HepG2 (cell line): ENCODE data around the gene SLC39A8. TPM values are rescaled to one million over a fixed set of nuclear protein-coding genes. Genes with fewer than 3 reads are reported as not detected.

Experiments
- ATAC-seq: fragments of 200-7000 bp; cut with Tn5 transposase; 3 replicates; pipeline ENCODE4 v1.9.1; 2020; ENCODE audit warnings: mild to moderate bottlenecking, moderate library complexity
- BruUV-seq: library from RNA; stranded (reverse); fragments of 400-500 nt; replicated peaks from 2 replicates; lab custom pipeline; 2021; lab: Mats Ljungman, UMichigan
- CTCF ChIA-PET: fragments of 300-600 bp; formaldehyde crosslinking; extraction: SDS; loops from one replicate; lab custom pipeline; 2021; ENCODE audit warnings: low total read pairs, inconsistent platforms, low intra/inter-chr PET ratio; lab: Yijun Ruan, JAX
- POLR2A ChIA-PET: fragments of 350-600 bp; sonication (Branson Sonifier 250); formaldehyde crosslinking; loops from one replicate; lab custom pipeline; 2020; ENCODE audit warnings: antibody characterized with exemption, inconsistent platforms; lab: Yijun Ruan, JAX
- DNase-seq: peaks from one replicate; pipeline ENCODE4 v3.0.0-alpha.2; 2015; ENCODE audit warnings: low spot score
- FAIRE-seq: peaks from 3 replicates; lab custom pipeline; 2011; peaks lifted over from hg19 to GRCh38; lab: Jason Lieb, UNC
- H2AFZ ChIP-seq: one replicate; pipeline ENCODE4 v1.6.1; 2011; ENCODE audit warnings: low read length, inconsistent platforms
- H3K27ac ChIP-seq: fragments of 300-600 bp; 3 replicates; pipeline ENCODE4 v1.8.0; 2011; ENCODE audit warnings: mixed run types, mild to moderate bottlenecking, mixed read lengths, low read length, inconsistent platforms; ENCODE audit not compliant: insufficient read depth; ENCODE audit errors: extremely low read length
- H3K27me3 ChIP-seq, 2 experiments: fragments of 200-600 bp in 1 of 2; 2 replicates in 1 of 2; 3 replicates in 1 of 2; pipeline versions ENCODE4 v1.6.0 to v1.8.0; 2011; ENCODE audit warnings: low read length in 2 of 2, mild to moderate bottlenecking in 2 of 2, moderate library complexity in 2 of 2, inconsistent platforms in 1 of 2; ENCODE audit not compliant: insufficient read depth in 2 of 2, control insufficient read depth in 1 of 2
- H3K36me3 ChIP-seq, 2 experiments: fragments of 200-600 bp in 1 of 2; replicated peaks in 1 of 2; 2 replicates in 1 of 2; 3 replicates in 1 of 2; pipeline versions ENCODE4 v1.5.1 to v1.8.0; 2011; ENCODE audit warnings: low read length in 2 of 2, inconsistent platforms in 1 of 2; ENCODE audit not compliant: insufficient read depth in 2 of 2, control insufficient read depth in 1 of 2
- H3K4me1 ChIP-seq: 2 replicates; pipeline ENCODE4 v1.5.1; 2012; ENCODE audit warnings: low read length, inconsistent platforms; ENCODE audit not compliant: insufficient read depth
- H3K4me2 ChIP-seq: 2 replicates; pipeline ENCODE4 v1.6.0; 2011; ENCODE audit warnings: low read depth, low read length, inconsistent platforms
- H3K4me3 ChIP-seq, 3 experiments: fragments of 200-600 bp in 1 of 3; sonication (generic), shearing (Covaris generic) in 1 of 3; replicated peaks in 1 of 3; 2 replicates each; pipeline ENCODE4 v1.5.1; 2011 to 2016; ENCODE audit warnings: low read length in 3 of 3, inconsistent platforms in 2 of 3, low read depth in 2 of 3, mild to moderate bottlenecking in 2 of 3, control low read depth in 1 of 3, mixed read lengths in 1 of 3; ENCODE audit not compliant: insufficient read depth in 1 of 3
- H3K79me2 ChIP-seq: one replicate; pipeline ENCODE4 v1.6.1; 2011; ENCODE audit warnings: low read length, inconsistent platforms; ENCODE audit not compliant: insufficient read depth
- H3K9ac ChIP-seq: 2 replicates; pipeline ENCODE4 v1.6.0; 2011; ENCODE audit warnings: mild to moderate bottlenecking, low read depth, low read length, inconsistent platforms; ENCODE audit not compliant: insufficient read depth
- H3K9me3 ChIP-seq: 2 replicates; pipeline ENCODE4 v1.5.1; 2012; ENCODE audit warnings: mild to moderate bottlenecking, low read length
- H4K20me1 ChIP-seq: 2 replicates; pipeline ENCODE4 v1.6.0; 2011; ENCODE audit warnings: inconsistent platforms, mild to moderate bottlenecking, low read length, moderate library complexity; ENCODE audit not compliant: insufficient read depth
- ATF7 ChIP-seq, 2 experiments: fragments of 450-650 bp in 1 of 2; sonication (generic) in 1 of 2; formaldehyde crosslinking in 1 of 2; IDR thresholded peaks; 2 replicates each; pipeline versions ENCODE4 v1.4.0 to v1.6.1; 2016 to 2020; ENCODE audit warnings: antibody characterized with exemption in 1 of 2, mild to moderate bottlenecking in 1 of 2, missing genetic modification reagents in 1 of 2
- HNRNPK ChIP-seq: fragments of 200-400 bp; formaldehyde crosslinking; IDR thresholded peaks from 2 replicates; pipeline ENCODE4 v1.6.1; 2018; ENCODE audit warnings: low read length, low read depth, moderate library complexity, mild to moderate bottlenecking; ENCODE audit not compliant: poor library complexity, severe bottlenecking
- JDP2 ChIP-seq: sonication (generic); formaldehyde crosslinking; IDR thresholded peaks from 2 replicates; pipeline ENCODE4 v1.8.1; 2022; ENCODE audit warnings: missing genetic modification reagents, borderline replicate concordance
- RORA ChIP-seq: sonication (generic); formaldehyde crosslinking; IDR thresholded peaks from 2 replicates; pipeline ENCODE4 v1.5.0; 2020; ENCODE audit warnings: mild to moderate bottlenecking, missing genetic modification reagents, moderate library complexity
- ZNF224 ChIP-seq: sonication (generic); formaldehyde crosslinking; IDR thresholded peaks from 2 replicates; pipeline ENCODE4 v1.5.0; 2020; ENCODE audit warnings: mild to moderate bottlenecking, missing genetic modification reagents
- ZNF639 ChIP-seq: conservative IDR thresholded peaks from 2 replicates; pipeline ENCODE4 v1.6.1; 2018; ENCODE audit warnings: missing genetic modification reagents
- WGBS: methylation state at CpG from one replicate; pipeline ENCODE4 v1.1.6; 2017; ENCODE audit warnings: low lambda C conversion rate; 5-methylcytosine and 5-hydroxymethylcytosine counted together
- in situ Hi-C: cut with HindIII; loops from 2 replicates; pipeline ENCODE4 v1.10.0; 2017; ENCODE audit warnings: low pct_unique_long_range_greater_than_20kb; ENCODE audit not compliant: extremely low pct_ligation_motif_present
- intact Hi-C: fragments of 100-400 bp; cut with micrococcal nuclease; formaldehyde crosslinking; loops from one replicate; pipeline ENCODE4 v1.10.0; 2022; ENCODE audit not compliant: unreplicated experiment
- polyA plus RNA-seq, 8 experiments: library from polyadenylated mRNA; depleted of rRNA in 3 of 8; stranded (reverse) in 7 of 8; unstranded in 1 of 8; fragments of >200 nt; fragmentation: Illumina TruSeq in 4 of 8; extraction: Trizol in 4 of 8; gene quantifications; 2 replicates each; pipeline versions ENCODE4 v1.2.1 to v1.2.3, GENCODE V29; 2011 to 2016; ENCODE audit warnings: low read depth in 4 of 8, missing spikeins in 1 of 8, mixed read lengths in 1 of 8; ENCODE audit not compliant: insufficient read depth in 1 of 8
- total RNA-seq, 5 experiments: library from RNA; depleted of rRNA; stranded (reverse); fragments of >200 nt; fragmentation: Illumina TruSeq; extraction: Trizol; gene quantifications; 2 replicates each; pipeline ENCODE4 v1.2.3, GENCODE V29; 2016; ENCODE audit warnings: low read depth in 1 of 5
- TF ChIP-seq, protein P1 (sequence below): sonication (generic); formaldehyde crosslinking; IDR thresholded peaks from 2 replicates; pipeline ENCODE4 v1.8.1; 2023; ENCODE audit warnings: mild to moderate bottlenecking, moderate library complexity, missing genetic modification reagents

The SLC39A8 gene
- total and polyA plus RNA-seq, 2 of the 13 experiments (the other 11 are each of a cell fraction or from before 2014, with no cell fraction given) = 0.22 to 0.38 TPM

- no peak for TF ChIP-seq ZNF224 (CRISPR knock-in tag)
- no peak for TF ChIP-seq ZNF639 (CRISPR knock-in tag)
- TF ChIP-seq RORA = no peak
- TF ChIP-seq, protein P1, sequence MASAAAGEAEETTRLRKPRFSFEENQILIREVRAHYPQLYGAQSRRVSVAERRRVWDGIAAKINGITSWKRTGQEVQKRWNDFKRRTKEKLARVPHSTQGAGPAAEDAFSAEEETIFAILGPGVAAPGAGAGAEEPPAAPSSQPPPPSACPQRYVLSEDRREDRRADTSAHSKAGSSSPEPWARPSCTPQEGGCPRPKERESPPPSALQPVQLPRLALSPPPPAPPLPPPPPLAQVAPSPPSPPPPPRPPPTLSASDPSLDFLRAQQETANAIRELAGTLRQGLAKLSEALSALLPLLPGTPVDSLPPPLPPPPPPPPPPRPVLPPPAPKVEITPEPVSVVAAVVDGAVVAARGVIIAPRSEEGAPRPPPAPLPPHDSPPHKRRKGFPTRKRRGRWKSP (CRISPR knock-in tag) = no peak
- TF ChIP-seq JDP2 (CRISPR knock-in tag) = no peak
Observed at GRCh38 chr4:102362922-102363432, 17.7 kb upstream of the SLC39A8 start (continued).

DNA sequence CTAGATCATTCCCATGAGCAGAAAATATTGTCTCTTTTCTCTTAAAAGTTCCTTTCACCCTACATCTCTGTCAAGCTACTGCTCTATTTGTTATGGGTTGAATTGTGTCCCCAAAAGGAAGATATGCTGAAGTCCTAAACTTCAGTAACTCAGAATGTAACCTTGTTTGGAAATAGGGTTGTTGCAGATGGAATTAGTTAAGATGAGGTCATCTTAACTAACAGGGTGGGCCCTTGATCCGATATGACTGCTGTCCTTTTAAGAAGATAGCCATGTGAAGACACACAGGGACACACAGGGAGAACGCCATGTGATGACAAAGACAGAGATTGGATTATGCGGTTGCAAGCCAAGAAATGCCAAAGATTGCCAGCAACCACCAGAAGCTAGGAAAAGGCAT lies 12.8 kb upstream of the SLC39A8 start:
- Histone ChIP-seq H2AFZ (no peak overlapping the region), H3K27ac (no peak overlapping the region), H3K27me3 (no peaks in the 10 kb centered on the region), H3K36me3 (no peaks in the 10 kb centered on the region), H4K20me1 (no peaks in the 10 kb centered on the region), H3K4me1 (no peaks in the 10 kb centered on the region), H3K9me3 (no peaks in the 10 kb centered on the region), H3K79me2 (no peaks in the 10 kb centered on the region), H3K9ac (no peak overlapping the region), H3K4me2 (no peak overlapping the region), H3K4me3 (no peak overlapping the region)
- POLR2A ChIA-PET = no interaction called here
- in situ Hi-C loops = no loop called here
- CTCF ChIA-PET = no interaction called here
- no peak for FAIRE-seq
- no peak for ATAC-seq
- DNase-seq = no peak
- no TSS peak for BruUV-seq
- intact Hi-C loops = no loop called here
- peak; percentile 65 for TF ChIP-seq ATF7 (IDR thresholded peaks at IDR 0.05)
- no peak for TF ChIP-seq ATF7 (CRISPR knock-in tag; IDR thresholded peaks at IDR 0.05)
- TF ChIP-seq HNRNPK = no peak
- TF ChIP-seq, all 625 proteins: peak for 1
- WGBS = 64% methylated on average over 3 of the region's 3 CpGs
